DND-41 (cell line): ENCODE results near the gene PCNT.

Experiments
- EZH2 ChIP-seq: IDR thresholded peaks from 3 replicates; pipeline ENCODE4 v1.6.1; 2012; ENCODE audit warnings: borderline replicate concordance, low read depth, mild to moderate bottlenecking, moderate library complexity, low read length, inconsistent platforms; ENCODE audit not compliant: severe bottlenecking
- TF ChIP-seq, protein P1 (sequence below): IDR thresholded peaks from 2 replicates; pipeline ENCODE4 v1.5.1; 2012; ENCODE audit warnings: borderline replicate concordance, low read length, moderate library complexity, mild to moderate bottlenecking; ENCODE audit not compliant: poor library complexity, severe bottlenecking; ENCODE audit errors: extremely low read depth

DNA sequence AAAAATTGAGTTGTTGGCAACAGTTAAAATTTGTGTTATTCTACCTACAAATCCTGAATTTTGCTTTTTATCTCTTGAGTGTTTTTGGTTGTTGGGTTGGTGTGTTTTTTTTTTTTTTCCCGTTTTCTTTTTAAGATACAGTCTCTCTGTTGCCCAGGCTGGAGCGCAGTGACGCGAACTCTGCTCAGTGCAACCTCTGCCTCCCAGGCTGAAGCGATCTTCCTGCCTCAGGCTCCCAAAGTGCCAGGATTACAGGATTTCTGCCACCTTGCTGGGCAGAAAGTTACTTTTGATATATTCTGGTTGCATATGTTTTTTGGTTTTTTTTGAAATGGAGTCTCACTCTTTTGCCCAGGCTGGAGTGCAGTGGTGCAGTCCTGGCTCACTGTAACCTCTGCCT is 4.2 kb downstream of the PCNT start:
- no peak for TF ChIP-seq EZH2
- TF ChIP-seq, protein P1, sequence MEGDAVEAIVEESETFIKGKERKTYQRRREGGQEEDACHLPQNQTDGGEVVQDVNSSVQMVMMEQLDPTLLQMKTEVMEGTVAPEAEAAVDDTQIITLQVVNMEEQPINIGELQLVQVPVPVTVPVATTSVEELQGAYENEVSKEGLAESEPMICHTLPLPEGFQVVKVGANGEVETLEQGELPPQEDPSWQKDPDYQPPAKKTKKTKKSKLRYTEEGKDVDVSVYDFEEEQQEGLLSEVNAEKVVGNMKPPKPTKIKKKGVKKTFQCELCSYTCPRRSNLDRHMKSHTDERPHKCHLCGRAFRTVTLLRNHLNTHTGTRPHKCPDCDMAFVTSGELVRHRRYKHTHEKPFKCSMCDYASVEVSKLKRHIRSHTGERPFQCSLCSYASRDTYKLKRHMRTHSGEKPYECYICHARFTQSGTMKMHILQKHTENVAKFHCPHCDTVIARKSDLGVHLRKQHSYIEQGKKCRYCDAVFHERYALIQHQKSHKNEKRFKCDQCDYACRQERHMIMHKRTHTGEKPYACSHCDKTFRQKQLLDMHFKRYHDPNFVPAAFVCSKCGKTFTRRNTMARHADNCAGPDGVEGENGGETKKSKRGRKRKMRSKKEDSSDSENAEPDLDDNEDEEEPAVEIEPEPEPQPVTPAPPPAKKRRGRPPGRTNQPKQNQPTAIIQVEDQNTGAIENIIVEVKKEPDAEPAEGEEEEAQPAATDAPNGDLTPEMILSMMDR, result no peak
